ENCODE measurements around the gene TMEM69.

GRCh38 chr1:45644661-45645060 is 43.3 kb upstream of the TMEM69 start:
- TF ChIP-seq ZNF664 (tag by site-specific recombination; IDR thresholded peaks at IDR 0.05) (no peak), CTCF (tag by site-specific recombination; IDR thresholded peaks at IDR 0.05) (no peak), ZNF140 (tag by site-specific recombination; IDR thresholded peaks at IDR 0.05) (no peak), YY1 (tag by site-specific recombination; IDR thresholded peaks at IDR 0.05) (no peak), REST (tag by site-specific recombination; IDR thresholded peaks at IDR 0.05) (no peak), RBAK (tag by site-specific recombination; IDR thresholded peaks at IDR 0.05) (no peak), ZNF132 (tag by site-specific recombination; IDR thresholded peaks at IDR 0.05; ENCODE audit: borderline replicate concordance) (no peak), ZSCAN4 (tag by site-specific recombination; IDR thresholded peaks at IDR 0.05) (no peak), ZNF274 (IDR thresholded peaks at IDR 0.05; ENCODE audit: low read length) (no peak), ZNF274 (tag by site-specific recombination; IDR thresholded peaks at IDR 0.05; ENCODE audit: borderline replicate concordance) (no peak), ZBTB26 (tag by site-specific recombination; optimal IDR thresholded peaks at IDR 0.05) (no peak)
- TF ChIP-seq, protein P1, sequence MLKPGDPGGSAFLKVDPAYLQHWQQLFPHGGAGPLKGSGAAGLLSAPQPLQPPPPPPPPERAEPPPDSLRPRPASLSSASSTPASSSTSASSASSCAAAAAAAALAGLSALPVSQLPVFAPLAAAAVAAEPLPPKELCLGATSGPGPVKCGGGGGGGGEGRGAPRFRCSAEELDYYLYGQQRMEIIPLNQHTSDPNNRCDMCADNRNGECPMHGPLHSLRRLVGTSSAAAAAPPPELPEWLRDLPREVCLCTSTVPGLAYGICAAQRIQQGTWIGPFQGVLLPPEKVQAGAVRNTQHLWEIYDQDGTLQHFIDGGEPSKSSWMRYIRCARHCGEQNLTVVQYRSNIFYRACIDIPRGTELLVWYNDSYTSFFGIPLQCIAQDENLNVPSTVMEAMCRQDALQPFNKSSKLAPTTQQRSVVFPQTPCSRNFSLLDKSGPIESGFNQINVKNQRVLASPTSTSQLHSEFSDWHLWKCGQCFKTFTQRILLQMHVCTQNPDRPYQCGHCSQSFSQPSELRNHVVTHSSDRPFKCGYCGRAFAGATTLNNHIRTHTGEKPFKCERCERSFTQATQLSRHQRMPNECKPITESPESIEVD (tag by site-specific recombination; IDR thresholded peaks at IDR 0.05) = no peak
